ENCODE results near the gene CD300A.

The CD300A gene

DNA sequence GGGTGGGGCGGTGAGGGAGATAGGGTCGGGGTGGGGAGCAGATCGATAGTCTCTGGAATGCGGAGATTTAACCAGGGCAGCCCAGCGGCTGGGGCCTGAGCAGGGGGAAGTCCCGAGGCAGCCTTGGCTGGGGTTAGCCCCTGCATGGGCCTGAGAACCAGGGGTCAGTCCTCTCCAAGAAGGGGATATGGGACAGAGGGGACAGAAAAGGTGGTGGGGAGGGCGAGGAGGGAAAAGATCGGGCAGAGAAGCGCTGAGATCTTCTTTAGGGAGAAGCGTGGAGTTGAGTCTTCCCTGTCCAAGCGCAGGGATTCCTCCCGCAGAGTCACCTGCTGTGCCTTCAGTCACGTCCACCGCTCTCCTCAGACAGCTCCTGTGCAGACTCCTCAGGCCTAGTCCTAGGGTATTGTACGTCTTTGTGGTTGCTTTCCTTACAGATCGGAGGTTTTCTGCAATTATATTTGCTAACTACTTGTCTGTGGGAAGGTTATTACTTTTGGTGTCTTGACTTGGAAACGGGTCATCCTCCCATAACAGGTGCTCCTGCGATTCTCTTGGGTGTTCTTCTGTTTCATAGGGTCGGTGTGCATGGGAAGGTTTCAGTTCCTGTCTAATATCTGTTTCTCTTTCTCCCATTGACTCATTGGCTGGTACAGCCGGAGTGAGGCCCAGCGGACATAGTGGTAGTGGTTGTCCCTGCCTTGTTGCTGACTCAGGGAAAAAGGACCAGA lies 952 bp downstream of the CD300A start:
- TF ChIP-seq, protein P1, sequence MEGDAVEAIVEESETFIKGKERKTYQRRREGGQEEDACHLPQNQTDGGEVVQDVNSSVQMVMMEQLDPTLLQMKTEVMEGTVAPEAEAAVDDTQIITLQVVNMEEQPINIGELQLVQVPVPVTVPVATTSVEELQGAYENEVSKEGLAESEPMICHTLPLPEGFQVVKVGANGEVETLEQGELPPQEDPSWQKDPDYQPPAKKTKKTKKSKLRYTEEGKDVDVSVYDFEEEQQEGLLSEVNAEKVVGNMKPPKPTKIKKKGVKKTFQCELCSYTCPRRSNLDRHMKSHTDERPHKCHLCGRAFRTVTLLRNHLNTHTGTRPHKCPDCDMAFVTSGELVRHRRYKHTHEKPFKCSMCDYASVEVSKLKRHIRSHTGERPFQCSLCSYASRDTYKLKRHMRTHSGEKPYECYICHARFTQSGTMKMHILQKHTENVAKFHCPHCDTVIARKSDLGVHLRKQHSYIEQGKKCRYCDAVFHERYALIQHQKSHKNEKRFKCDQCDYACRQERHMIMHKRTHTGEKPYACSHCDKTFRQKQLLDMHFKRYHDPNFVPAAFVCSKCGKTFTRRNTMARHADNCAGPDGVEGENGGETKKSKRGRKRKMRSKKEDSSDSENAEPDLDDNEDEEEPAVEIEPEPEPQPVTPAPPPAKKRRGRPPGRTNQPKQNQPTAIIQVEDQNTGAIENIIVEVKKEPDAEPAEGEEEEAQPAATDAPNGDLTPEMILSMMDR (IDR thresholded peaks at IDR 0.05; ENCODE audit: unreplicated experiment in 3 of 3), result no peak
- Mint-ChIP-seq H3K4me3 (no peak overlapping the region), H3K9me3 (no peaks in the 10 kb centered on the region)

DNA sequence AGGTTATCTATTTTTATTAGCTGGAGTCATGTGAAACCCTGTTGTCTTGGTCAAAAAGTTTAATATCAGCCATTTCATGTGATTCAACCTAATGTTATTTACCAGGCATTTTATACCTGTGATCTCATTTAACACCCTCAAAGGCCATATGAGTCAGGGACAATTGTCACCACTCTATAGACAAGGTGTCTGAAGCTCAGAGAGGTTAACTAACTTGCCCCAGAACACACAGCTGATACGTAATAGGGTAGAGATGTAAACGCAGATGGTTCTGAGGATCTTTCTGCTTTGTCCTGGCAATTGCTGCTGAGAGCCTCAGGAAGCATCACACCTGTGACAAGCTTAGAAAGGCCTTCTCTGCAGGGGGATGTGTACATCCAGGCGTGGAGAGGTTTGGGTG lies 4.9 kb downstream of the CD300A start:
- no peak overlapping the region for H3K27ac Mint-ChIP-seq
- H3K27me3 Mint-ChIP-seq (ENCODE audit: low read depth), result peaks cover 19% of the 10 kb centered on the region
- no peak overlapping the region for H3K4me3 Mint-ChIP-seq
- TF ChIP-seq, protein P1 (IDR thresholded peaks at IDR 0.05; ENCODE audit: unreplicated experiment in 3 of 3), result no peak
- no peaks in the 10 kb centered on the region for H3K4me1 Mint-ChIP-seq
- H3K36me3 Mint-ChIP-seq (ENCODE audit: low read depth), result no peaks in the 10 kb centered on the region
- H3K9me3 Mint-ChIP-seq, result peaks cover 8% of the 10 kb centered on the region

More for the DNA sequence above, 952 bp downstream of the CD300A start:
- Mint-ChIP-seq H3K27me3 (ENCODE audit: low read depth) (peaks cover 18% of the 10 kb centered on the region), H3K4me1 (no peaks in the 10 kb centered on the region), H3K36me3 (ENCODE audit: low read depth) (no peaks in the 10 kb centered on the region), H3K27ac (no peak overlapping the region)

DNA sequence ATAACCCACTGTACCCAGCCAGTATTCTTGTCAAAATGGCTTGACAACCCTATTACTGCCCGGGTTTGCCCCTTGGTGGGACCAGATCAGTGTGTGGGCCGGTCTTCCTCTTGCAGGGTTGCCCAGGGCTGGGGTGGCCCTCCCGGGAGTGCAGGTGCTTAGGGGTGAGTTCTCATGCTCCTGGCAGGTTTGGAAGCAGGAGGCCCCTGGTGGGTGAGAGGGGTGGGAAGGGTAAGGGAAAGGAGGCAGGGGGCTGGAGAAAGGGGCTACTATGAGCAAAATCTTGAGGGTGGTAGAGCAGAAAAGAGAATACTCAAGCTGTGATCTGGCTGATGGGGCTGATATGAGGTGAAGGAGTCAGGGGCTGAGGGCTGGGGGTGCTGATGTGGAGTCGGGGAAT lies 6.5 kb downstream of the CD300A start:
- Mint-ChIP-seq H3K36me3 (ENCODE audit: low read depth) (no peaks in the 10 kb centered on the region), H3K27me3 (ENCODE audit: low read depth) (peaks cover 12% of the 10 kb centered on the region), H3K9me3 (peaks cover 8% of the 10 kb centered on the region), H3K4me1 (no peaks in the 10 kb centered on the region), H3K4me3 (no peak overlapping the region), H3K27ac (no peak overlapping the region)
- TF ChIP-seq, protein P1 (IDR thresholded peaks at IDR 0.05; ENCODE audit: unreplicated experiment in 3 of 3), result no peak

GRCh38 chr17:74473294-74473693 lies 6.9 kb downstream of the CD300A start:
- Mint-ChIP-seq H3K36me3 (ENCODE audit: low read depth) (no peaks in the 10 kb centered on the region), H3K4me1 (no peaks in the 10 kb centered on the region), H3K27ac (no peak overlapping the region), H3K4me3 (no peak overlapping the region), H3K9me3 (peaks cover 8% of the 10 kb centered on the region), H3K27me3 (ENCODE audit: low read depth) (peaks cover 16% of the 10 kb centered on the region)
- TF ChIP-seq, protein P1 (IDR thresholded peaks at IDR 0.05; ENCODE audit: unreplicated experiment in 3 of 3), result no peak

DNA sequence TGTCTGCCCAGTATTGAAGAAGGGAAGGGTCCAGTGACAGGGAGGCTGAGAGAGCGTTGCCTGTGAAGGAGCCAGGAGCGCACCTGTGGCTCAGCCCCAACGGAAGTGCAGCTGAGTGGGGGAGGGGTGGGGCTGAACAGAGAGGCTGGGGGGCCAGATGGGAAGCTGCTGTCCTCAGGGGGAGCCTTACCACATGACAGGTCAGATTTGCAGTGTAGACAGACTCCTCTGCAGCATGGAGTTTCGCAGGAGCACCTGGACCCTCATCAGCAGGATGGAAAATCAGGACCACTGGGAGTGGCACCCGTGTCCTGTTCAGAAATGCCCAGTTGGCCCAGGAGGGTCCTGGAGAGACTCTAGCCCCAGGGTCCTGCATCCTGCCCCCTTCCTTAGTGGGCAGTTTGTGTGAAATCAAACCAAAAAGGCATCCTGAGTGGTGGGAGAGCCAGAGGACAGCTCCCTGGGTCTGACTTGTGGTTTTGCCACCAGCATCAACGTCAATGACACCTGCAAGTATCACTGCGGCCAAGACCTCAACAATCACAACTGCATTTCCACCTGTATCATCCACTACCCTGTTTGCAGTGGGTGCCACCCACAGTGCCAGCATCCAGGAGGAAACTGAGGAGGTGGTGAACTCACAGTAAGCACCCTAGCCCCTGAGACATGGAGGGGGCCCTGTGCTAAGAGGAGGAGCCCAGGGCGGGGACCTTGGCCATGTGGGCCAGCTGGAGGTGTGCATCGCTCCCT lies 7.8 kb downstream of the CD300A start:
- Mint-ChIP-seq H3K27ac (no peak overlapping the region), H3K4me1 (no peaks in the 10 kb centered on the region), H3K4me3 (no peak overlapping the region), H3K36me3 (ENCODE audit: low read depth) (no peaks in the 10 kb centered on the region), H3K27me3 (ENCODE audit: low read depth) (peaks cover 25% of the 10 kb centered on the region), H3K9me3 (peaks cover 8% of the 10 kb centered on the region)
- TF ChIP-seq, protein P1 (IDR thresholded peaks at IDR 0.05; ENCODE audit: unreplicated experiment in 3 of 3), result no peak

Measured in nephron (organoid).